SIG-M5 treated with dmso at 0.1 percent for 504 hours (cell line): ENCODE results near the gene NT5DC2.

Experiments
- DNase-seq: peaks from one replicate; lab custom pipeline; 2025; ENCODE audit not compliant: unreplicated experiment; lab: John Stamatoyannopoulos, UW

Gene NT5DC2

DNA sequence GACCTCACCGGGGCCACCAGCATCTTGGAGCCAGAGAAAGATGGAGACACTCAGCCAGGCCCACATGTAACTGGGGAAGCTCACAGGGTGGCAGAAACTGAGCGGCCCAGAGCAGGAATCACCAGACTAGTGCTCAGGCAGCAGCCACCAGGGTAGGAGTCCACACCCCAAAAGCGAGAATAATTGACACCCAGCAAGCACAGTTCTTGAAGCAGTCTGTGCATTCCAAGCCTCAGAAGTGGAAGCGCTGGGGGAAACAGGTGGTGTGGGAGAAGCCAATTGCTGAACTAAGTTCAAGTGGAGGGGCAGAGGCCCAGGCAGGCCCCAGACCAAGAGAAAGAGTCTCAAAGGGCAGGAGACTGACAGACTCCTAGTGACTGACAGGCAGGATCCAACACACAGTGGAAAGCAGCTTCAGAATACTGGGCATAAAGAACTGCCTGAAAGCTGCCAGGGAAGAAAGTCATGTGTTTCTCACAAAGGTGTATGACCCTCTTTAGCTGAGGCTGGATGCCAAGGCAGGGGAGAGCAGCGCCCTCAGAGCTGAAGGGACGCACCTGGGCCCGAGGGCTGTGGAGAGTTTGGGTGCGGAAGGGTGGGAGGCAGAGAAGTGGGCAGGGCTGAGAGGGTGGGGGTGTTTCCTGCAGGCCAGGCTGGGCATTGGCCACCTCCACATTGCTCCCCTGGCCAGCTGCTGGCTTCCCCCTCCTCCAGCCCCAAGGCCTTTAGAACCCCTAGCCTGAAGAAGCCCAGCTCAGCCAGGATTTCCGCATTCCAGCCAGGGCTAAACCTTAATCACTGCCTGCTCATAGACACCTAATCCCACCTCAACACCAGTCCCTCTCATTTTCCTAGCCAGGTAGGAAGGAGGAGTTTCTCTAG, 7.7 kb downstream of the NT5DC2 start:
- no peak for DNase-seq

DNA sequence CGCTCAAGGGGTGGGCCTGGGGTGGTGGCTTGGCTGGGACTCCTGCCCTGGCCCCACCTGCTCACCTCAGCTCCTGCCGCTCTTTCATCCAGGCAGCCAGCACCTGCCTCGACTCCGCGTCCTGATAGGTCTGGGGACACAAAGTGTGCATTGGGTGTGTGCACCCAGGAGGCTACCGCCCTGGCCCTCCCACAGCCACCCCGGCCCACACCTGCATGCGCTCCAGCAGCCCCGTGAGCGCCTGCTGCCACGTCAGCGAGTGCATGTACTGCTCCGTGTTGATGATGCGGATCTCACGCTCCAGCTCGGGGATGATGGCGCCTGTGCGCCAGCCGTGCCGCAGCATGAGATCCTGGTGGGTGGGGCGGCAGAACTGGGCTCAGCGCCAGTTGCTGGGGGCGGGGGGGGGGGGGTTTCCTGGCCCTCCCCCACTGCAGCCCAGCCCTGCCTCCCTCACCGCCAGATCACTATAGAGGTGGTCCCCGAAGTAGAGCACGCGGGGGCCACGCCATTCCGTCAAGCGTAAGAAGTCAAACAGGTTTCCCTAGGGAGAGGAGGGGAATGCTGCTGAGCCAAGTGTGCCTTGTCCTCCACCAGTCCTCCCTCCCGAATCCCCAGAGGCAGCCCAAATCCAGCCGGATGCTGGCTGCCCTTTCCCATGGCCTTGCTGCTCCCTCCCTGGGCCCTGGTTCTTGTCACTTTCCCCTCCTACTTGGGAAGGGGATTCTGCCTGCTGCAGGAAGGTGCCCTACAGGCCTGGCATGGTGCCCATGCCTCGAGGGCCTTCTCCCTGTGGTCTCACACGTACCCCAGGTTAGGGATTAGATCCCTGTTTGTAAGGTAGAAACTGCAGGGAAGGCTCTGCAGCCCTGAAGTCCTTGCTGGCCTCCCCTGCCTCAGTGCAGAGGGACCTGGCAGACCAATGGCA, 8.6 kb downstream of the NT5DC2 start:
- DNase-seq = no peak

DNA sequence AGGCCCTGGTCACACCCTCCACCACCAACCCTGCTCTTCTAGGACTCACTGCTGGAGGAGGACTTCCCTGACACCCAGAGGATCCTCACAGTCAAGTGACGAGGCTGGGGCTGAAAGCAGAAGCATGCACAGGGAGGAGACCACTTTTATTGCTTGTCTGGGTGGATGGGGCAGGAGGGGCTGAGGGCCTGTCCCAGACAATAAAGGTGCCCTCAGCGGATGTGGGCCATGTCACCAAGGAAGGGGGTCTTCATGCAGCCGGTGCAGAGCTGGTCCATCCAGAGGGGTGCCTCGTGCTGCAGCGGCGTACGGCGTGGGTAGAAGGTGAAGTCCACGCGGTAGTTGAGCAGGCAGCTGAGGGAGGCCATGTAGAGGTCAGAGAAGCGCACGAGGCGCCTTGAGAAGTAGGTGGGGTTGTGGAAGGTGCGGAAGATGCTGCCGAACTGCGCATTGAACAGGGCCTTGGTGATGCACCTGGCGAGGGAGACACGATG, 9.4 kb downstream of the NT5DC2 start:
- no peak for DNase-seq

DNA sequence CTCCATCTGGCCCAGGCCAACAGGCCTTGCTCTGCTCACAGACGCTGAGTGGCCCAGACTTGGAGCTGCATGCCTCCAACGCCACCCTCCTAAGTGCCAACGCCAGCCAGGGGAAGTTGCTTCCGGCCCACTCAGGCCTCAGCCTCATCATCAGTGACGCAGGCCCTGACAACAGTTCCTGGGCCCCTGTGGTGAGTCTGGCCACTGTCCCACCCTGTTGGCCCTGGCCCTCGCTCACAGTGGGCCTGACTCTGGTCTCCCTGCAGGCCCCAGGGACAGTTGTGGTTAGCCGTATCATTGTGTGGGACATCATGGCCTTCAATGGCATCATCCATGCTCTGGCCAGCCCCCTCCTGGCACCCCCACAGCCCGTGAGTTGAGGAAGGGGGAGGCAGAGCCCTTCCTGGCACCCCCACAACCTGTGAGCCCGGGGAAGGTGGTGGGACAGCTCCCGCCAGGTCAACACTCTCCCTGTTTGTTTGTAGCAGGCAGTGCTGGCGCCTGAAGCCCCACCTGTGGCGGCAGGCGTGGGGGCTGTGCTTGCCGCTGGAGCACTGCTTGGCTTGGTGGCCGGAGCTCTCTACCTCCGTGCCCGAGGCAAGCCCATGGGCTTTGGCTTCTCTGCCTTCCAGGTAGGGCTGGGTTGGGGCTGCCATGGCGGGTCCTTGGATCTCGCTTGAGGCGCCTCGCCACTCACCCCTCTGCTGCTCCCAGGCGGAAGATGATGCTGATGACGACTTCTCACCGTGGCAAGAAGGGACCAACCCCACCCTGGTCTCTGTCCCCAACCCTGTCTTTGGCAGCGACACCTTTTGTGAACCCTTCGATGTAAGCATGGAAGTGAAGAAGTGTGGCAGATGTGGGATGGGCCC, 10.0 kb downstream of the NT5DC2 start:
- no peak for DNase-seq

DNA sequence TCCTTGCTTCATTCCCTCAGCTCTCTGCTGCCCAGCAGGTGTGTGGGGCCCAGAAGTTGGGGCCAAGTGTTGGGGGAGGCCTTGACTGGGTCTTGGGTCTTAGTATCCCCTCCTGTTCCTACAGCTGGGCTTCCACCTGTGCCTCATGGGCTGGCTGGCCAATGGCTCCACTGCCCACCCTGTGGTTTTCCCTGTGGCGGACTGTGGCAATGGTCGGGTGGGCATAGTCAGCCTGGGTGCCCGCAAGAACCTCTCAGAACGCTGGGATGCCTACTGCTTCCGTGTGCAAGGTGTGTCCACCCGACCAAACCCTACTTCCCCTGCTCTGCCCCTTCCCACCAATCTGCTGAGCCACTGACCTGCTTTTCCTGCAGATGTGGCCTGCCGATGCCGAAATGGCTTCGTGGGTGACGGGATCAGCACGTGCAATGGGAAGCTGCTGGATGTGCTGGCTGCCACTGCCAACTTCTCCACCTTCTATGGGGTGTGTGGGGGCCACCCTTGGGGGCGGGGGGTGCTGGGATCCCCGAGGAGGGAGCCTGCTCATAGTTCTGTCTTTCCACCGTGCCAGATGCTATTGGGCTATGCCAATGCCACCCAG, 10.9 kb downstream of the NT5DC2 start:
- DNase-seq = no peak

DNA sequence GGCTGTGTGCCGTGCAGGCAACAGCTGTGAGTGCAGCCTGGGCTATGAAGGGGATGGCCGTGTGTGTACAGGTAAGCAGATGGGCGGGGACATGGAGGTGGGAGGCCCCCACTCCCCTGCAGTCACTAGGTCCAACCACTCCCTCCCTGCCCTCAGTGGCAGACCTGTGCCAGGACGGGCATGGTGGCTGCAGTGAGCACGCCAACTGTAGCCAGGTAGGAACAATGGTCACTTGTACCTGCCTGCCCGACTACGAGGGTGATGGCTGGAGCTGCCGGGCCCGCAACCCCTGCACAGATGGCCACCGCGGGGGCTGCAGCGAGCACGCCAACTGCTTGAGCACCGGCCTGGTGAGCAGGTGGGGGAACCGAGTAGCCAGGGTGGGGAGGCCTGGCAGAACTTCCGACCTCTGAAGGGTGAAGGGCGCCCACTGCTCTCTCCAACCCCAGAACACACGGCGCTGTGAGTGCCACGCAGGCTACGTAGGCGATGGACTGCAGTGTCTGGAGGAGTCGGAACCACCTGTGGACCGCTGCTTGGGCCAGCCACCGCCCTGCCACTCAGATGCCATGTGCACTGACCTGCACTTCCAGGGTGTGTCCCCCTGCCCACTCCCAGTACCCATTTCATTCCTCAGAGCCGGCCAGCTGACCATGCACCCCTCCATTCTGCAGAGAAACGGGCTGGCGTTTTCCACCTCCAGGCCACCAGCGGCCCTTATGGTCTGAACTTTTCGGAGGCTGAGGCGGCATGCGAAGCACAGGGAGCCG, 11.6 kb downstream of the NT5DC2 start:
- DNase-seq = no peak

DNA sequence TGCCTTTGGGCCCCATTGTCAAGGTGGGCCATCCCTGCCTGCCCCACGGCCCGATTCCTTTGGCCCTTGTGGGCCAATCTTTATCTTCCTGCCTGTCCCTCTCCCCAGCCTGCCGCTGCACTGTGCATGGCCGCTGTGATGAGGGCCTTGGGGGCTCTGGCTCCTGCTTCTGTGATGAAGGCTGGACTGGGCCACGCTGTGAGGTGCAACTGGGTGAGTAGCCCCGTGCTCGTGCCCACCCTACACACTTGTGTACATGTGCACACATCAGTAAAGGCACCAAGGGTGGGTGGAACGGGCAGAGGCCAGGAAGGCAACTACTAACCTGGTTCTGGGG, 12.2 kb downstream of the NT5DC2 start:
- no peak for DNase-seq

DNA sequence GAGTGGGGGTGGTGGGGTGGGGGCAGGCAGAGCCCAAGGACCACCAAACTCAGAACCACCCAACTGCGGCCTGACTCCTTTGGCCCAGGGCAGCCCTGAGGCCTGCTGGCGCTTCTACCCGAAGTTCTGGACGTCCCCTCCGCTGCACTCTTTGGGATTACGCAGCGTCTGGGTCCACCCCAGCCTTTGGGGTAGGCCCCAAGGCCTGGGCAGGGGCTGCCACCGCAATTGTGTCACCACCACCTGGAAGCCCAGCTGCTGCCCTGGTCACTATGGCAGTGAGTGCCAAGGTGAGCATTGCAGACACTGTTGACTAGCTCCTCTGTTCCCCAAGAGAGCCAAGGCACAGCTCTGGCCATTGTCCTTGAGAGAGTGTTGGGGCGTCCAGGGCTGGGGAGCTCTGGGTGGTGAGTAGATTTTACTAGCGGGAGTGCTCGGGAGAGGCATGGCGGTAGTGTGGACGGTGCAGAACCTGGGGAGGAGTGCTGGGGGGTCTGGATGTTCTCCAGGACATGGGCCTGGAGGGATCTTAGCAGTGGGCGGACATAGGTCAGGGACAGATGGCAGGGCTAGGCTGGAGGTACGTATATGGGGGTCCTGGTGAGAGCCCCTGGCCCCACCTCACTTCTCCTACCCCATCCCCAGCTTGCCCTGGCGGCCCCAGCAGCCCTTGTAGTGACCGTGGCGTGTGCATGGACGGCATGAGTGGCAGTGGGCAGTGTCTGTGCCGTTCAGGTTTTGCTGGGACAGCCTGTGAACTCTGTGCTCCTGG, 12.8 kb downstream of the NT5DC2 start:
- no peak for DNase-seq

DNA sequence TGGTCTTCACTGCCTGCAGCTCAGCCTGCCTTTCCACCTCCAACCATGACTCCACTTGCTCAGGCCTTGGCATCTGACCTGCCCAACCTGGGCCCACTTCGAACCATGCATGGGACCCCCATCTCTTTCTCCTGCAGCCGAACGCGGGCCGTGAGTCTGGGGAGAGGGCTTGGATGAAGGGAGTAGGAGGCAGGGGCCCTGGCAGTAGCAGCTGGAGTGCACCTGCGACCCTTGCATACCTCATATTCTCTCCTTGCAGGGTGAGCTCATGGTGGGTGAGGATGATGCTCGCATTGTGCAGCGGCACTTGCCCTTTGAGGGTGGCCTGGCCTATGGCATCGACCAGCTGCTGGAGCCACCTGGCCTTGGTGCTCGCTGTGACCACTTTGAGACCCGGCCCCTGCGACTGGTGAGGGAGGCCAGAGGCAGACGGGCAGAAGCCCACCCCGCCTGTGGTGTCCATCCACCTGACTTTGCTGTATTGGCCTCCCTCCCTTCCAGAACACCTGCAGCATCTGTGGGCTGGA, 13.5 kb downstream of the NT5DC2 start:
- DNase-seq = no peak

DNA sequence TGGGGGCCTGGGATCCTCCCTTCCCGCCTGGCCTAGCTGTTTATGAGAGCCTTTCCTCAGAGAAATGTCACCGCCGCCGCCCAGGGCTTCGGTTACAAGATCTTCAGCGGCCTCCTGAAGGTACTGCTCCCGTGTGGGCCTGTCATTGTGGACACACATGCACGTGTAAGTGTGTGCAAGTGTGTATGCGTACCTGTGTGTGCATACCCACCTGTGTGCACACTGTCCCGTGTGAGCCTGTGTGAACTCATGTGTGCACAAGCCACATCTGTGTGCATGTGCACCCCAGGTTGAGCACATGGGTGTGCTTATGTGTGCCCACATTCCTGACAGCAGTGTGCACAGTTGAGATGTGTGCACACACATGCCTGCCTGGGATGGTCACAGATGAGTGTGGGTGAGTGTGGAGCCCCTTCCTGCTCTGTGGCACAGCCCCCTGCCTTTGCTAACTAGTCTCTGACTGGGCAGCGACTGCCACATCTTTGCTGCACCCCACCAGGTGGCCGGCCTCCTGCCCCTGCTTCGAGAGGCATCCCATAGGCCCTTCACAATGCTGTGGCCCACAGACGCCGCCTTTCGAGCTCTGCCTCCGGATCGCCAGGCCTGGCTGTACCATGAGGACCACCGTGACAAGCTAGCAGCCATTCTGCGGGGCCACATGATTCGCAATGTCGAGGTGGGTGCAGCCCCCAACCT, 14.1 kb downstream of the NT5DC2 start:
- DNase-seq = no peak

DNA sequence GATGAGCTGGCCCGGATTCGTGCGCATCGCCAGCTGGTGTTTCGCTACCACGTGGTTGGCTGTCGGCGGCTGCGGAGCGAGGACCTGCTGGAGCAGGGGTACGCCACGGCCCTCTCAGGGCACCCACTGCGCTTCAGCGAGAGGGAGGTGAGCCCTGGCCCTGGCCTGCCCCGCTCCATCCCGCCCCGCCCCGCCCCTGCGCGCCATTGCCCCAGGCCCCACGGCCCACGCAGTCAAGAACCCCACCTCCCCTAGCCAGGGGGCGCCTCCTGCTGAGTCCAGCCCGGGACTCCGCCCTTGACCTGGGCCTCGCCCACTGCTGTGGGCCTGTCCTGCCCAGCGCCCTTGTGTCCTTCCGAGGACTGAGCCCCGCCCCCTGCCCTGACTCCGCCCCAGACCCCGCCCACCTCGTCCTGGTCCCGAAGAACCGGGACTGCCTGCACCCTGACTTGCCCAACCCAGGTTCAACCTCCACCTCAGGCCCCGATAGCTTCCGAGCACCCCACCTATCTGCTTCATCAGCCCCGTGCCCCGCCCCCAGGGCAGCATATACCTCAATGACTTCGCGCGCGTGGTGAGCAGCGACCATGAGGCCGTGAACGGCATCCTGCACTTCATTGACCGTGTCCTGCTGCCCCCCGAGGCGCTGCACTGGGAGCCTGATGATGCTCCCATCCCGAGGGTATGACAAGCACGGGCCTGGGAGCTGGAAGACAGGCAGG, 14.8 kb downstream of the NT5DC2 start:
- no peak for DNase-seq

DNA sequence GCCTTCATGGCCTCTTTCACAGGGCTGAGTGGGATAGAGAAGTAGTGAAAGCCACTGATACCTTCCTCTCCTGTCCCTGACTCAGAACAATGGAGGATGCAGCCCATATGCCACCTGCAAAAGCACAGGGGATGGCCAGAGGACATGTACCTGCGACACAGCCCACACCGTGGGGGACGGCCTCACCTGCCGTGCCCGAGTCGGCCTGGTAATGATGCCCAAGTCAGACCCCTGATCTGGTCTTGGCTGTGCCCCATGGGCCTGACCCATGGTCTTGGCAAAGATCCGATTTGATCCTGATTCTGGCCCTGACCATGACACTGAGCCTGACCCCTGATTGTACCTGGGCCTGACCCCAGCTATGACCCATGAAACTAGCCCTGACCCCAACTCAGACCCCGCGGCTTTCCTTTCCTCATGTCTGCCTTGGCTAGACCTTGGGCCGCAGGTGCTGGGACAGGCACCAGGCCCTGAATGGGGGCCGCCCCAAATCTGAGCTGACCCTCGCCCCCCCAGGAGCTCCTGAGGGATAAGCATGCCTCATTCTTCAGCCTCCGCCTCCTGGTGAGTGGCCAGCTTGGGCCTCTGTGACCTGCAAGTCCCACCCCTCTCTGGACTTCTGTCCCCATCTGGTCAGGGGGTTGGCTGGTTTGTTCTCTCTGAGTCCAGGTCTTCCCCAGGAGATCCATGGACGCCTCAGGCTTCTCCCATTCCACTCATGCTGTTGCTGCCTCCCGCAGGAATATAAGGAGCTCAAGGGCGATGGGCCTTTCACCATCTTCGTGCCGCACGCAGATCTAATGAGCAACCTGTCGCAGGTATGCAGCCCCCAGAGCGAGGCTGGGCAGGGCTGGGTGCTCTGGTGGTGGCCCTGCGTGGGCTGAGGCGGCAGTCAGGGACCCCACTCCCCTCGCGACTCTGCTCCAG, 15.6 kb downstream of the NT5DC2 start:
- no peak for DNase-seq

DNA sequence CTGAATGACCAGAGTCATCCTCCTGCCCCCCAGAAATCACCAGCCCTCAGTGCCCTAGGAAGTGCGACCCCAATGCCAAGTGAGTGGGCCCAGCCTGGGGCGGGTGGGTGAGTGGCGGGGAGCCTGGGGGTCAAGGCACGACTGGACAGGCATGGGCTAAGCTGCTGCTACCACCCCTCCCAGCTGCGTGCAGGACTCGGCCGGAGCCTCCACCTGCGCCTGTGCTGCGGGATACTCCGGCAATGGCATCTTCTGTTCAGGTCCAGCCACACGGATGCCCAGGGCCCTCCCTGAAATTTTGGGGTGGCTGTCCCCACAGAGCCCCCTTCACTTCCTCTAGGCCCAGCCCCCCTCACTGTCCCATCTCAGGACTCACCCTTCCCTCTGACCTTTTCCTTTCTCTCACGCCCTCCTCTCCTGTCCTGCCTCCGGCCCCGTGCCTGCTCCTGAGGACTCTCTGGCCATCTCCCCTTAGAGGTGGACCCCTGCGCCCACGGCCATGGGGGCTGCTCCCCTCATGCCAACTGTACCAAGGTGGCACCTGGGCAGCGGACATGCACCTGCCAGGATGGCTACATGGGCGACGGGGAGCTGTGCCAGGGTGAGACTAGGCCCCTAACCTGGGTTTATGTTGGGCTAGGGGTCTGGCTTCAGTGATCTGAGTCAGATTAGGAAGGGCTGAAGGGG, 17.0 kb downstream of the NT5DC2 start:
- DNase-seq = no peak

DNA sequence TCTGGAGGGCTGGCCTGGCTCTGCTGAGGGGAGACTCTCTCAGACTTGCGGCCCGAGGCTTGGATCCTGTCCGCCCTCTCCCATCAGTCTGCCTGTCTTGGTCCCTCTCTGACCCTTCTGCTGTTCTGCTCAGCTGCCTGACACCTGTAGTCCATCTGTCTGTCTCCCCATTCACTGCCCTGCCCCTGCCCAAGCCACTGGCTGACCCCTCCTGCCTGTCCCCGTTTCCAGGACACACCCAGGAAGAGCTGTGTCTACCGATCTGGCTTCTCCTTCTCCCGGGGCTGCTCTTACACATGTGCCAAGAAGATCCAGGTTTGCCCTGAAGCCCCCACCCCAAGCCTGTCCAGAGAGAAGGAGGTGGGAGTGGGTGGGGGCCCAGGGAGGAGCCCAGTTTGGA, 18.5 kb downstream of the NT5DC2 start:
- DNase-seq = no peak

DNA sequence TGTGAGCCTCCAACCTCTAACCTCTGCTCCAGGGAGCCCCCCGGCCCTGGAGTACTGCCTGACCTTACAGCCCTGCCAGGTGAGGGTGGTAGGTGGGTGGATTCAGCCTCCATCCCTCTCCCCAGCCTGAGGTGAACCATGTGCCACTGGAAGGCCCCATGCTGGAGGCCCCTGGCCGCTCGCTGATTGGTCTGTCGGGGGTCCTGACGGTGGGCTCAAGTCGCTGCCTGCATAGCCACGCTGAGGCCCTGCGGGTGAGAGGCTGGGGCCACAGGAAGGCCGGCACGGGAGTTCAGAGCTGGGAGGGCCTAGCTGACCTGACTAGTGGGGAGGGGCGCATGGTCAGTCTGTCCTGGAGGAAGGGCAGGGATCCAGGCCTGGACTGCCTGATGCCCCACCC, 19.1 kb downstream of the NT5DC2 start:
- no peak for DNase-seq

DNA sequence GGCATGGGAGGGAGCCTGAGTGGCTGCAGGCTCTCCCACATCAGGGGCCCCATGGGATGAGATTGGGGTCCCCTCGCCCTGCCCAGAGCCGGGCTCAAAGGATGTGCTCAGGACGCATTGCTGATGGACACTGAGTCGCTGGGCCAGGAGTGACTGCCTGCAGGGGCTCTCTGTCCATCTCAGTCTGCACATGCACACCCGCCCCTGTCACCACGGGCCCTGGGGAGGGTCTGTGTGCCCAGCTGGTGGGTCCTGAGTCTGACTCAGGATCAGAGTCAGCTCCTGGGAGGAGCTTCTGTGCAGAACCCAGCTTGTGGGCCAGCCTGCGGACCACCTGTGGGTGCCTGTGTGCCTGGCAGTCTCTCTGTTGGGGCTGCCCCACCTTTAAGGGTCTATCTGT, 20.4 kb downstream of the NT5DC2 start:
- no peak for DNase-seq
